ENCODE measurements around the gene RIN3. TPM values are rescaled to one million over a fixed set of nuclear protein-coding genes. Genes with fewer than 3 reads are reported as not detected.

Gene RIN3
- total RNA-seq, 1 donor: 7.3 TPM

DNA sequence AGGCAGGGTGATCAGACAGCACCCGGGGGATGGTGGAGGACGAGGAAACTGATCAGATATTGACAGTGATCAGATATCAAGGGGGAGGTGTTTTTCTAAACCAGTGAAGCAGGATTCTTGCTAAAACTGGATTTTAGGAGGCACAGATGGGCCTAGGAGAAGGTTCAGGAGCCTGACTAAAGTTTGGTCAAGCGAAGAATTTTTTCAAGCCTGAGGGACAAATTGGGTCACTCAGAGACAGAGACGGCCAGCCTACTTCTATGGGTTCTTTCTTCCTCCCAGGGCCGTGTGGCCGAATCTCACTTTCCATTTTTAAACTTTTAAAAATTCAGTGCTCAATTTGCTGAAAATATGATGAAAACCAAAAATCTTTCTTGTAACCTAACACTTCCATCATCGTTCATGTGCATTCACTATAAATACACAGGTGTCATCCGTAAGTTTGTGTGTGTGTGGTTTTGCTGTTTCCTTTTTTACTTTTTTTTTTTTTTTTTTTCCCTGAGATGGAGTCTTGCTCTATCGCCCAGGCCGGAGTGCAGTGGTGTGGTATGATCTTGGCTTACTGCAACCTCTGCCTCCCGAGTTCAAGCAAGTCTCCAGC lies 68.5 kb downstream of the RIN3 start:
- H3K4me3 ChIP-seq (ENCODE audit: low read depth, low read length): no peak overlapping the region
- TF ChIP-seq, protein P1, sequence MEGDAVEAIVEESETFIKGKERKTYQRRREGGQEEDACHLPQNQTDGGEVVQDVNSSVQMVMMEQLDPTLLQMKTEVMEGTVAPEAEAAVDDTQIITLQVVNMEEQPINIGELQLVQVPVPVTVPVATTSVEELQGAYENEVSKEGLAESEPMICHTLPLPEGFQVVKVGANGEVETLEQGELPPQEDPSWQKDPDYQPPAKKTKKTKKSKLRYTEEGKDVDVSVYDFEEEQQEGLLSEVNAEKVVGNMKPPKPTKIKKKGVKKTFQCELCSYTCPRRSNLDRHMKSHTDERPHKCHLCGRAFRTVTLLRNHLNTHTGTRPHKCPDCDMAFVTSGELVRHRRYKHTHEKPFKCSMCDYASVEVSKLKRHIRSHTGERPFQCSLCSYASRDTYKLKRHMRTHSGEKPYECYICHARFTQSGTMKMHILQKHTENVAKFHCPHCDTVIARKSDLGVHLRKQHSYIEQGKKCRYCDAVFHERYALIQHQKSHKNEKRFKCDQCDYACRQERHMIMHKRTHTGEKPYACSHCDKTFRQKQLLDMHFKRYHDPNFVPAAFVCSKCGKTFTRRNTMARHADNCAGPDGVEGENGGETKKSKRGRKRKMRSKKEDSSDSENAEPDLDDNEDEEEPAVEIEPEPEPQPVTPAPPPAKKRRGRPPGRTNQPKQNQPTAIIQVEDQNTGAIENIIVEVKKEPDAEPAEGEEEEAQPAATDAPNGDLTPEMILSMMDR (IDR thresholded peaks at IDR 0.05; ENCODE audit: insufficient read depth, low read depth, low read length): no peak
- DNase-seq (ENCODE audit: low read depth): no peak

DNA sequence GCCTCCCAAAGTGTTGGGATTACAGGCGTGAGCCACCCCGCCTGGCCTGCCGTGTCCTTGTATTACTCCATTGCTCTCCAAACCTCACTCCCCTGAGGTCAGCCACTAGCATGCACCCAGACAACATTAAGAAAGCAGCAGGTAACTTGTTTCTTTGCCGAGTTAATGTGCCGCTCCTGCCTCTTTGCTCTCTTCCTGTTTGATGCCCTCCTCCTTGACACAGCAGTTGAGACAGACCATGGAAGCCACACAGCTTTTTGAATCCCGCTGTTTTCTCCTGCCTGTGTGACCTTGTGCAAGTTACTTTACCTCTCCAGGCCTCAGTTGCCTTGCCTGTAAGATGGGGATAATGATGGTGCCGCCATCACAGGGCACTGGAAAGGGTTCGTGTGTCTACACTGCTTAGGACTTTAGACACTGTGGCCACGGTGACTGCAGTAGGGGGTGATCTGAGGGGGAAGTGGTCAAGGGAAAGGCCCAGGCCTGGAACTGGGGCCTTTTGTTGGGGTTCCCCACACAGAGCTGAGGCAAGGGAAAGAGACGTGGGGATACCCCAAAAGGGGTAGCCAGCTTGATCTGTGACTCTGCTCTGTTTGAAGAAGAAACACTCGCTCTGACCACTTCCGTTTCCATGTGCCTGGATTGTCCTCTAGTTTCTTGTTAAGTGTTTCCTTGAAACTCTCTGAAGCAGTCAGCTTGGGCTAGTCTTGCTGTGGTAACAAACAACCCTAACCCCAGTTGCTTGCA lies 69.3 kb downstream of the RIN3 start:
- no peak overlapping the region for H3K4me3 ChIP-seq (ENCODE audit: low read depth, low read length)
- TF ChIP-seq, protein P1 (IDR thresholded peaks at IDR 0.05; ENCODE audit: insufficient read depth, low read depth, low read length): no peak
- no peak for DNase-seq (ENCODE audit: low read depth)

DNA sequence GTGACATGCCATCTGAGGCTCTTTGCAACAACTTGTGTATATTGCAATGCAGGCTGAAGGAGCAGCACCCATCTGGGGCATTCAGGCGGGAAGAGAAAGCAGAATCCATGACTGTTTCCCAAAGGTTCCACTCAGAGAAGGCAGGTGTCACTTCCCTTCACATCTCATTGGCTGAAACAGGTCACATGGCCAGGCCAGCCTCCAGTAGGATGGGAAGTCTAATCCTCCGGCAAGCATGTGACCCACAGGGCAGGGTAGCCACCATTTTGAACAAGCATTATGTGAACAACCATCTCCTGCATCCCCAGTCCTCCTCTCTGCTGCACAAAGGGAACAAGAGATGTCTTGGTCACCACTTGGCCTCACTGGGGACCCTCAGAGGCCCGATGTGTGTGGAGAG lies 70.6 kb downstream of the RIN3 start:
- DNase-seq (ENCODE audit: low read depth): no peak
- no peak overlapping the region for H3K4me3 ChIP-seq (ENCODE audit: low read depth, low read length)
- TF ChIP-seq, protein P1 (IDR thresholded peaks at IDR 0.05; ENCODE audit: insufficient read depth, low read depth, low read length): no peak

DNA sequence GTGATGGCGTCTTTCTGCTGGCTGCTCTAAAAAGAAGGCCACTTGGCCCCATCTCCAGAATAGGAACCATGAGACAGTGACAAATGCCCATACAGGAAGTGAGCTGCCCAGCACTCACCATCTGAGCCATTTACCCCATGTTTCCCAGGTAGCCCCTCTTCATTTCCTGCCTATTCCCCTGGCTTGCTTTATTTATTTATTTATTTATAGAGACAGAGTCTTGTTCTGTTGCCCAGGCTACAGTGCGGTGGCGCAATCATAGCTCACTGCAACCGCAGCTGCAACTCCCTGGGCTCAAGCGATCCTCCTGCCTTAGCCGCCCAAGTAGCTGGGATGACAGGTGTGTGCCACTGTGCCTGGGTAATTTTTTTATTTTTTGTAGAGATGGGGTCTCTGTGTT lies 71.2 kb downstream of the RIN3 start:
- TF ChIP-seq, protein P1 (IDR thresholded peaks at IDR 0.05; ENCODE audit: insufficient read depth, low read depth, low read length): no peak
- H3K4me3 ChIP-seq (ENCODE audit: low read depth, low read length): no peak overlapping the region
- peak; percentile 68 for DNase-seq (ENCODE audit: low read depth)

DNA sequence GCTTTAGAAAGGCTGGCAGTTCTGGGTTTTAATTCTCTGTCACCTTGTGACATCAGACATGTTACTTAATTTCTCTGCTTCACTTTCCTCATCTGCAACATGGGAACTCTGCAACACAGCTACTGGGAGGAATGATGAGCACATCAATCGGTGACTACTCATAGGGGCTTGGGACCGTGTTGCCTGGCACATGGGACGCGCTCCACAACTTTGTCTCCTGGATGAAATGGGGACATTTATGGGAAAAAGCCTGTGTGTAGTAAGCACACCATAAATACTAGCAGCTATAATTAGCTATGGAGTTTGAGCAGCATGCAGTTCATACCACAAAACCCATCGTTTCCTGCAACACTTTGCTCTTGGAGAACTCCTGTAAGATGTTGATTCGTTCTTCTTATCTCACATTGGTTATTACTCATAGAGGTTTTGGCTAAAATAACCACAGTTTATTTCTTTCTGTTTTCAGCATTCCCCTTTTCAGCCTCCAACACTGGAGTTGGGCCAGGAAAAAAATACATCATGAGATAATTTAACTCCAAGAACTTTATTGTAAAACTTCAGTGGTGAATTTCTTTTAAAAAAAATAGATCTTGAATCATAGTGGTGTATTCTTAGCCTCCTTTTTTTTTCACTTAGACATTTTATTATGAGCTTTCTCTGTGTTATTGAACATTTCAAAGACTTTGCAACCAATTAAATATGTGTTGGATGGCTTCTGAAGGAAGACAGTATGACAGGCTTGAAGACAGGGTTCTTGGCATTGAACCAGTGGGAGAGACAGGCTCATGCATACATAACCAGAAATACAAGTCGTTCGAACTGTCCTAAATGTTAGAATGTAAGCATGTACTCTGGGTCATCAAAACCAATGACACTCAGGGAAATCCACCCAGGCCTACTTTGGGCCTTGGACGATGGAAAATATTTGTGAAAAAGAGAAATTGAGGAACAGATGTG lies 72.7 kb downstream of the RIN3 start:
- H3K4me3 ChIP-seq (ENCODE audit: low read depth, low read length): no peak overlapping the region

More for the DNA sequence above, 72.7 kb downstream of the RIN3 start:
- TF ChIP-seq, protein P1 (IDR thresholded peaks at IDR 0.05; ENCODE audit: insufficient read depth, low read depth, low read length): no peak
- DNase-seq (ENCODE audit: low read depth): peak; percentile 99

Measured in fibroblast of villous mesenchyme (primary cell).